ENCODE measurements around the gene LAMA5.

Gene LAMA5, protein sequence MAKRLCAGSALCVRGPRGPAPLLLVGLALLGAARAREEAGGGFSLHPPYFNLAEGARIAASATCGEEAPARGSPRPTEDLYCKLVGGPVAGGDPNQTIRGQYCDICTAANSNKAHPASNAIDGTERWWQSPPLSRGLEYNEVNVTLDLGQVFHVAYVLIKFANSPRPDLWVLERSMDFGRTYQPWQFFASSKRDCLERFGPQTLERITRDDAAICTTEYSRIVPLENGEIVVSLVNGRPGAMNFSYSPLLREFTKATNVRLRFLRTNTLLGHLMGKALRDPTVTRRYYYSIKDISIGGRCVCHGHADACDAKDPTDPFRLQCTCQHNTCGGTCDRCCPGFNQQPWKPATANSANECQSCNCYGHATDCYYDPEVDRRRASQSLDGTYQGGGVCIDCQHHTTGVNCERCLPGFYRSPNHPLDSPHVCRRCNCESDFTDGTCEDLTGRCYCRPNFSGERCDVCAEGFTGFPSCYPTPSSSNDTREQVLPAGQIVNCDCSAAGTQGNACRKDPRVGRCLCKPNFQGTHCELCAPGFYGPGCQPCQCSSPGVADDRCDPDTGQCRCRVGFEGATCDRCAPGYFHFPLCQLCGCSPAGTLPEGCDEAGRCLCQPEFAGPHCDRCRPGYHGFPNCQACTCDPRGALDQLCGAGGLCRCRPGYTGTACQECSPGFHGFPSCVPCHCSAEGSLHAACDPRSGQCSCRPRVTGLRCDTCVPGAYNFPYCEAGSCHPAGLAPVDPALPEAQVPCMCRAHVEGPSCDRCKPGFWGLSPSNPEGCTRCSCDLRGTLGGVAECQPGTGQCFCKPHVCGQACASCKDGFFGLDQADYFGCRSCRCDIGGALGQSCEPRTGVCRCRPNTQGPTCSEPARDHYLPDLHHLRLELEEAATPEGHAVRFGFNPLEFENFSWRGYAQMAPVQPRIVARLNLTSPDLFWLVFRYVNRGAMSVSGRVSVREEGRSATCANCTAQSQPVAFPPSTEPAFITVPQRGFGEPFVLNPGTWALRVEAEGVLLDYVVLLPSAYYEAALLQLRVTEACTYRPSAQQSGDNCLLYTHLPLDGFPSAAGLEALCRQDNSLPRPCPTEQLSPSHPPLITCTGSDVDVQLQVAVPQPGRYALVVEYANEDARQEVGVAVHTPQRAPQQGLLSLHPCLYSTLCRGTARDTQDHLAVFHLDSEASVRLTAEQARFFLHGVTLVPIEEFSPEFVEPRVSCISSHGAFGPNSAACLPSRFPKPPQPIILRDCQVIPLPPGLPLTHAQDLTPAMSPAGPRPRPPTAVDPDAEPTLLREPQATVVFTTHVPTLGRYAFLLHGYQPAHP (N-terminal part only)

DNA sequence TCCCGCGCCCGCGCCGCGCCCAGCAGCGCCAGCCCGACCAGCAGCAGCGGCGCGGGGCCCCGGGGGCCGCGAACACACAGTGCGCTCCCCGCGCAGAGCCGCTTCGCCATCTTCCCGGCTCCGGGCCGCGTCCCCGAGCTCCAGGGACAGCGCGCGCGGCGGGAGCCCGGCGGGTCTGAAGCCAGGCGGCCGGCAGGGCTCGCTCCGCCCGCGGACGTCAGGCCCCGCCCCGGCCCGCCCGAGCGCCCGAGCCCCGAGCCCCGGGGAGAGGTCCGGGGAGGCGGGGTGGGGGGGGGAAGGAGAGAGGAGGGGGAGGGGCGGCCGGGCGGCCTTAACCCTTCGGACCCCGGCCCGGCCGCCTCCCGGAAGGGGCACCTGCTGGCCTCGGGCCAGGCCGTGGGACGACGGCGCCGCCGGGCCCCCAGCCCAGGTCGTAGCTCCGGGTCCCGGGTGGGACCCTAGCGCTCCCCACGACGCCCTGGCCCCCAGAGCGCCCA is at the start of gene LAMA5:
Gene LAMA5 (minus strand): TSS at position 177 of the 497 bp plus-strand sequence. CDS start 67 bp downstream, at position 110.
- DNase-seq (ENCODE audit: low read depth in 2 of 2), result no peak

DNA sequence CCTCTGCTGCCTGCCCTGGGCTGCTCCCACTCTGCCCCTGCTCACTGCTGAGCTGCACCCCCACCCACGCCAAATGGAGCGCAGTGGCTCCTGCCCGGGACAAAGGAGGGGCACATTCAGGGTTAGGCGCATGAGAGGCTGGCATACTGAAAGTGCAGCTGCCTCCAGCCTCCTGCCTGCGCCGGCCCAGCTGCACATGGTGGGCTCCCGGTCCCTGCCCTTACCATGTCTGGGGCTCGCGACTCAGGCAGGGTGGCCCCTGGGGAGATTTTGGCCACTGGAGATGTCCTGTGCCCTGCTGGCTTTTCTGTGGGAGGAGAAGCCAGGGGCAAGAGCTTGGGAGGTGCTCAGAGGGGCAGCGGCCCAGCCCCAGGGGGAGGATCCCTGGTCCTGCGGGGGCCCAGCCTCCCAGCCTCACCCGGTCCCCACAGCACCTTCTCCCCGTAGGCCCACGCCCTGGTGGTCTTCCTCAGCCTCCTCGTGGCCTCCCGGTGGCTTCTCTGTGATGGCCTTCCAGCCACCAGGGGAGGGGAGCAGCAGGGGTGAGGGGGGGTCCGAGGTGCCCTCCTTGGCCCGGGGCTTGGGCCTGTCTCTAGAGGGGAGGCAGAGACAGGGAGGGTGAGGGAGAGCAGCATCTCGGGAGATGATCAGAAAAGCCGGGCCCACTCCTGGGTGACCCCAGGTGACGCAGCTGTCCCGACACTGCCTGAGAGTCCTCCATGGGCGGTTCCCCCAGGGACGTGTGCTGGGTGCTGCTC is 48.4 kb upstream of the LAMA5 start:
- DNase-seq (ENCODE audit: low read depth in 2 of 2), result no peak

DNA sequence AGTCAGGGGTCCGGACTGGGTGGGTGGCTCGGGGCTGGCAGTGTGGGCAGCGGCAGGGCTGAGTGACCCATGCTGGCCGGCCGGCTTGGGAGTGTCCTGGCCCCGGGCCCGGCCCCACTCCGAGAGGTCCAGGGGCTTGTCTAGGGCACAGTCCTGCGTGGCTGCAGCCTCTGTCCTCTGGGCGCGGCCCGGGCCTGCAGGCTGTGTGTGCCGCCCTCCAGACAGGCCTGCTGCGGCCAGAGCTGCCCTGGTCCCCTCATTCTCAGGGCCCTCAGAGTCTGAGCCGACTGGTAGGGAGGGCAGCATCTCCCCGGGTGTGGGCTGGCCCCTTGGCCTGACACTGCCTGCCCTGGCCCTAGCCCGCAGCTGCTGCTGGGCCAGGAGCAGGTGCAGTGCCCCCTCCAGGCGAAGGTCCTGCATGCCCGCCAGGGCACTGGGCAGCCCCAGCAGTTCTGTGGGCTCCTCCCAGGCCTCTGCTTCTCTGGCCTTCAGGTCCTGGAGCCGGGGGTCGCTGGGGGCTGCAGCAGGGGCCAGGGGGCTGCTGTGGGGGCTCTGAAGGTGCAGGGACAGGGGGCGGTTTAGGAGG is 46.9 kb upstream of the LAMA5 start:
- no peak for DNase-seq (ENCODE audit: low read depth in 2 of 2)

DNA sequence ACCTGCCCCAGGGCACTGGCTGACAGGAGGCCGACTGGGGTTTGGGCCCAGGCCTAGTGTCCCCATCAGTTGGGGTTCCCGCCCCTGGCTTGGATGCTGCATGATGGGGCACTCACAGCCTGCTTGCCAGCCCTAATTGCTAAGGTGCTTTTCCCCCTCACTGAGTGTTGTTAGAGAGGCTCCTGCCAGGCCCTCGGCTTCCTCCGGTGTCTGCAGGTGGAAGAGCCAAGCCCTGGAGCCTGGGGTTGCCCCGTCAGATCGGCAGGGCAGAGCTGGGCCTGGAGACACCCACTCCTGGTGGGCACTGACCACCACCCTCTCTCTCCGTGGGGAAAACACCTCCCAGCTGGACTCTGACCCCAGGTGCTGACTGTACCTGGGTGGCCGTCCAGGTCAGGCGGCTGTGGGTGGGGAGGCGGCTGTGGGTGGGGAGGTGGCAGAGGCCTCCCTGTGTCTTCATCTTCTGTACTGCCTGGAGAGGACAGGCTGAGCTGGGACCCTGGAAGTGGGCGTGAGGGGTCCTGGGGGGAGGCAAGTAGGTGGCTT is 46.0 kb upstream of the LAMA5 start:
- DNase-seq (ENCODE audit: low read depth in 2 of 2), result no peak

DNA sequence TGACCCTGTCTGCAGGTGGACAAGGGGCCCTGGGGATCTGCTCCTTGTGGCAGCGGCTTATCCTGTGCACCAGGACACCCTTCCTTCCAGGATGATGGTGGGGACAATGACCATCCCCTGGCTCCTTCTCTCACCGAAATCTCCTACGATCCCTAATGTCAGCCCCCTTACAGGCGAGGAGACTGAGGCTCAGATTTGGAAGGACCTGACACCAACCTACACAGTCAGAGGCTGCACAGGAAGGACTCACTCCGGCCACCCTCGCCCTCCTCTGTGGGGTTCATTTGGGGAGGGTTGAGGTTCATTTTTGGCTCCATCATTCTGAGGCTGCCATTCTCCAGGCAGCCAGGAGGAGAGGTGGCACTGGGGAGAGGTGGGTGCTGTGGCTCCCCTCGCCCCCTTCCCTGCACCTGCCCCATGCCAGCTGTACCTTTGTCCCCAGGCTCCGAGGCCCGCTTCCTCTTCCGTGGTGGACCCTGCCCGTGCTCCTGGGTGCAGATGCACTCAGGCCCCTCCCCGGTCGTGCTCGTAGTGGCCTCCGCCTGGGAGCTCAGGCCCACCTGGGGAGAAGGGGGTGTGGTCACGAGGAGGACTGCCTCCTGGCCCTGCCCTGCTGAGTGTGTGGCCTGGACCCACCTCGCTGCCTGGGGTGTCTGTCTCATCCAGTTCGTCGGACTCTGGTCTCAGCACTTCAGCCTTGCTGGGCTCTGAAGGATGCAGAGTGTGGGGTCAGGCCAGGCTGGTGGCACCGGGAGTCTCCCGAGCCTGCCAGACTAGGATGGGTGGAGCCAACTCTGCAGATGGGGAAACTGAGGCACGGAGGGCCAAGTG is 45.3 kb upstream of the LAMA5 start:
- DNase-seq (ENCODE audit: low read depth in 2 of 2), result no peak

DNA sequence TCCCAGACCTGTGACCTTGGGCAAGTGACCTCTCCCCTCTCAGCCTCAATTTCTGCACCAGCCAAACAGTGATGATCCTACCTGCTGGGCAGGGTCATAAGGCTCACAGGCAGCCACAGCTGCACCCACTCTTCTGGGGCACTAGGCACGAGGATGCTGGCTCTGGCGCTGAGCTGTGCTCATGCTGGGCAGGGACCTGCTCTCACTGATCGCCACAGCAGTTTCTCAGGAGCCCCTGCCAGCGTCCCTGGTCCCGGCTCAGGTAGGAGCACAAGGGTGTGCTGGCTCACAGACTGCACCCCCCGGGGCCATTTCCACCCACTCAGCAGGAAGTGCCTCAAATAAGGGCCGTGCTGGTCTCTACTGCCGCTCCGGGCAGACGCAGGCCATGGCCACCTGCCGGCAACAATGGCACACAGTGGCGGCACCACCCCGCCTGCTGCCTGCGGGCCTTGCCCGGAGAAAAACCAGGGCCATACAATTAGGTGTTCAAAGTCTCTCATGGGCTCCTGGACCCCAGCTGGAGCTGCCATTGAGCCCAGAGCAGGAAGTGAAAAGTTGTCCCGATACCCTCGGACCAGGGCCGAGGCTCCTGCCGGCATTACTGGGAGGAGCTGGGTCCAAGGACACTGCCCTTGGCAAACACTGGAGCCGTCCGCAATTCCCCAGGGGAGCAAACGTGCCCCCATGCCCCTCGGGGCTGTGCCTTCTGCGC is 44.5 kb upstream of the LAMA5 start:
- DNase-seq (ENCODE audit: low read depth in 2 of 2), result no peak

DNA sequence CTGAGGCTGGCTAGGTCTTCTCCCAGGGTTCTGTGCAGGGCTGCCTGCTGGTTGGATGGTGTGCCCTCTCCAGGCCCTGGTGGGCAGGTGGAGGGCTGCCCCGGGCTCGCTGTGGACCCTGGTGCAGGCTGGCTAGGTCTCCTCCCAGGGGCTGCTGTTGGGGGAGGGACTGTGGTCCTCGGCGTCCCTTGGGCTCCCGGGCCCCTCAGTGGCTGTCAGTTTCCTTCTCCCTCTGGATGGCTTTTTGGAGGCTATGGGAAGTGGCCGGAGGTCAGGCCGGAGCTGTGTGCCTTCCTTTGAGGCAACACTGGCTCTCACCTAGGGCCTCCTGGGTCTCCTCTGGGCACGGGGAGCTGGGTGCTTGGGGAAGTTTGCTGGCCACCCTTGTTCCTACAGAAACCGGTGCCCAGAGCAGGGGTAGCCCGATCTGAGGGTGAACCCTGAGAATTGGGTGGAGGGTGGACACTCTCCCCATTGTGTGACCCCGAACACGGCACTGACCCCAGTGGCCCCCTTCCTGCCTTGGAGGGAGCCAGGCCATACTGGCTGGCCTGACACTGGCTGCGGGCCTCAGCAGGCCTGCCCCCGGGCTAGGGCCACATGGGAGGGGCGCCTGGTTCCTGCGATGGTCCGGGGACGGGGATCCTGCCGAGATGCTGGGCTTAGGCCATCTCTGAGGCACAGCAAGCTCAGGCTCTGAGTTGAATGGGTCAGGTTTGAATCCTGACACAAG is 43.8 kb upstream of the LAMA5 start:
- DNase-seq (ENCODE audit: low read depth in 2 of 2), result no peak

DNA sequence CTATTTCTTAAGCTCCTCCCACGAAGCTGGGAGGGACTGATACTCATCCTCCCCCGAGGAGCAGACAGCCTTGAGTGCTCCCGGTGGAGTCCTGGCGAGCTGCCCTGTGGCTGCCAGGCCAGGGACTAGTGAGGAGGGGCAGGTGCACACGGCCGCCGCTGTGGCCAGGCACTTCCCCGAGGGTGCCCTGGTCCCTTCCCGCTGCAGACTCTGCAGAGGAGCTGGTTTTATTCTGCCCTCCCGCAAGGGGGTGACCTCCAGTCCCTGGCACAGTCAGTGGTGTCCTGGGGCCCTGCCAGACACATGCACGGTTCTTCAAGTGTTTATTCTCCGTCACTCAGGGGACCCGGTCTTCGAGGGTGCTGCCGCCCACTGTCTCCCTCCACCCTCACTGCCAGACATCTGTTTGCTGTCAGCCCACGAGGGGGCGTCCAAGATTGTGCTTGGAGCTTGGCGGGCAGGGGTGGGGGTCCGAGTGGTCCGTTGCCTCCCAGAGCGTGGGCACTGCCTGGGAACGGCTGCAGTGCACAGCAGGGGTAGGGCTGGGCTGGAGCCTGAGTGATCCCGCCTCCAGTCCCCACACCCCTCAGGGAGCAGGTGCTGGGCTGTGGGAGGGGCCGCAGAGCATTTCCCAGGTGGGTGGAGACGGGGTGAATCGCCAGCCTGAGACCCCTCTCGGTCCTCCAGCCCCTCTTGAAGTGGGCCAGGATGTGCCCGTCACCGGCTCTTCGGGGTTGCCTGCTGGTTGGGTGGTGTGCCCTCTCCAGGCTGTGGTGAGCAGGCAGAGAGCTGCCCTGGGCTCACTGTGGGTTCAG is 43.0 kb upstream of the LAMA5 start:
- no peak for DNase-seq (ENCODE audit: low read depth in 2 of 2)

DNA sequence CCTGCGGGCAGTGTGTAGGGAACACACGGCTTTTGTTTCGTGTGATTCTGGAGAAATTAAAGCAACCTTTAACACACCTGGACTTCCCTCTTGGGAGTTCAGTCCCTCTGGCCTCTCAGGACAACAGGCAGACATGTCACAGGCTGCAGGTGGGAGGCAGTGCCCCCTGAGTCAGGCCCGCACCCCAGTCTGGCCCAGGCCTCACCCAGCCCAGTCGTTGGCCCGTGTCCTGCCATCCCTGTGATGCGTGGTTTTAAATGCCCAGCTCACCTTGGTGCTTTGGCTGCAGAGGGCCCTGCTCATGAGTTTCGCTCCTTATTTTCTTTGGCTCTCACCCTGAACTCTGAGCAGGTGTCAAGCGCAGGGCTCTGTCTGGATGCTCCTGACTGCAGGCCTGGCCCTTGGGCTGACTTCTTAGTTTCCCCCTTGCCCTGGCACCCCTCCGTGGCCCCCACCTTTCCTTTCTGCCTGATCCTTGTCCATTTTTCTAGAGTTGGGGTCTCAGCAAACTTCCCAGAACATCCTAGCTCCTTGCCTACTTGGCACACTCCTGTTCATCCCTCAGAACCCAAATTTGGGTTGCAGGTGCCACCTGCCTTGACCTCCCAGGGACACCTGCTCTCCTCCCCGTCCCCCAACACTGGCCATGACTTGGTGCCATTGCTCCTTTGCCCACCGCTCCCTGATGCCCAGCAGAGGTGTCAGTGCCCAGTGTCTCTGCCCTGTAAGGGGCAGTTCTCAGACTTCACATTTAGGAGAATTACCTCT is 42.2 kb upstream of the LAMA5 start:
- no peak for DNase-seq (ENCODE audit: low read depth in 2 of 2)

DNA sequence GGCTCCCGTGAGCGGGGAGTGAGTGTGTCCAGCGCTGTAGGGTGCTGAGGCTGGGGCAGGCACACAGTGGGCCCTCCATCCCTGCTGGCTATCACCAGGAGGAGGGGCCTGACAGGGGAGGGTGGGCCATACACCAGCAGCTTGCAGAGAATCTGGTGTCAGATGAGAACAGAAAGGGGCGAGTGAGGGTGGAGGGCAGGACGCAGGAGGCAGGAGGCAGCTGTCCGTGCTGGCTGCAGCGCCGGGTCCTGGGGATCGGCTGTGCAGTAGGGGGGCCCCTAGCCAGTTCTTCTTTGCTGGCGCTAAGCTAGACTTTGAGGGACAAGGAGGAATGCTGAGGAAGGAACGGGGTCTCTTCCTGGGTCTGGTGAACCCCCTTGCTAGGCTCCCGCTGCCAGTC is 41.5 kb upstream of the LAMA5 start:
- no peak for DNase-seq (ENCODE audit: low read depth in 2 of 2)

DNA sequence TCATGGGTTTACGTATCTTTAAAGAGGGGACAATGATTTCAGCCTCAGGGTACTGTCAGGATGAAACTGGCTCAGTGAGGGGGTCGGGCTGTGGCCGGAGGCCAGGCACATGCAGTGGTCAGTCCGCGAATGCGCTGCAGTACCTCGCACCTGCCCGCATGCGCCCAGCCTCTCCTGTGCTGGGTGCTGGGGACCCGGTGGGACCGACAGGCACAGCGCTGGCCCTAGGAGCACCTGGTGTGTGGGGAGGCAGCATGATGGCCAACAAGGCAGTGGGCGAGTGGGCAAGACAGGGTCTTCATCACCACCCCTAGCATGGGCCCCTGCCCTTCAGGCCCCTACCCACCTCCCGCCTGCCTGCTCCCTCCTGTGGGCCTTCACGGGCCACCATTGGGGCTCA is 40.9 kb upstream of the LAMA5 start:
- no peak for DNase-seq (ENCODE audit: low read depth in 2 of 2)

DNA sequence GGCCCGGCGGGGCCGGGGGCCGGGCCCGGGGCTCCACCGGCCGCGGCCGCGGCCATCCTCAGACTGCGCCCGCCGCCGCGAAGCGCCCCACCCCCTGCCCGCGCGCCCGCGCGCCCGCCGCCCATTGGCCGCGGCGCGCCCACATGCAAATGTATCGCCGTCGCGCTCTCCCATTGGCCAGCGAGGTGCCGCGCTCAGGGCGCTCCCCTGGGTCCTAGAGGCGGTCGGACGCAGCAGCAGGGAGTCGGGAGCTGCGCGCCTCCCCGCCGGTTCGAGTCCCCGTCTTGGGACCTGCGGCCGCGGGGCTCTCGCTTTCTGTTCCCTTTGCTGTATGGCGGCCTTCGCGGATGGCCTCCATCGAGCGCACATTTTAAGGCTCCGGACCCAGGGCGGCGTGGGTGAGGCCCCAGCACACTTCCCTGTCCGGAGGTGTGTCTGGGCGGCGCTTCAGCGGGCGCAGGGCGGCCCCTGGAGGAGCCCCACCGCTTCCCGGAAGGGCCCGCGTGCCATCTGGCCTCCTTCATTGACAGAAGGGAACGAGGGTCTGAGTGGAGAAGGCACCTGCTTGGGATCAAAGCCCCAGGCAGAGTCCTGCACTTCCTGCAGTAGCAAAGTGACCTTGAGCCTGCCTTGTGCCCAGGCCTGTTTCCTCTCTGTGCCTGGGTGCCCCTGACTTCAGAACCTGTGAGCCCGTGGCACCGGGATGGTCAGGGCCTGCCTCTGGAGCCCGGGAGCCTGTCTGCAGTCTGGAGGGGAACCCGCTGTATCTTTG is 40.3 kb upstream of the LAMA5 start, which contains the start of gene CABLES2:
Gene CABLES2 (minus strand): TSS at position 65 of the 772 bp plus-strand sequence. CDS start 9 bp downstream, at position 56.
- peak; percentile 86 to 90 for DNase-seq (ENCODE audit: low read depth in 2 of 2)

DNA sequence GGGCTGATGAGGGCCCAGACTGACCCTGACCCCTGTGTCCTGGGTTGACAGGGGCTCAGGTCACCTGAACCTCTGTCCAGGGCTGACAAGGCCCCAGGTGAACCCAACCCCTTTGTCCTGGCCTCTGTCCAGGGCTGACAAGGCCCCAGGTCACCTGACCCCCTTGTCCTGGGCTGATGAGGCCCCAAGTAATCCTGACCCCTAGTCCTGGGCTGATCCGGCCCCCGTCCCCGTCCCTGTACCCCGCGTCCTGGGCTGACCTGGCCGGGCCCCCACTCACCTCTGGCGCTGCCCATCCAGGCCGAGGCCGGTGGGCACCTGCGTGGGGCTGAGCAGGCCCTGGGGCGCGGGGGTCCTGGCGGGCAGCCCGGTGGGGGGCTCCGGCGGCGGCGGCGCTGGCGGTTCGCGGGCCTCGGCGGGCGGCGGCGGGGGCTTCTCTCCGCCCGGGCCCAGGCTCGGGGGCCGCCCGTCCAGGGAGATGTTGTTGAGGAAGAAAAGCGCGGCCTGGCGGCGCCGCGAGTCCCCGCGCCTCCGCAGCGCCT is 39.6 kb upstream of the LAMA5 start:
- DNase-seq (ENCODE audit: low read depth in 2 of 2), result no peak

DNA sequence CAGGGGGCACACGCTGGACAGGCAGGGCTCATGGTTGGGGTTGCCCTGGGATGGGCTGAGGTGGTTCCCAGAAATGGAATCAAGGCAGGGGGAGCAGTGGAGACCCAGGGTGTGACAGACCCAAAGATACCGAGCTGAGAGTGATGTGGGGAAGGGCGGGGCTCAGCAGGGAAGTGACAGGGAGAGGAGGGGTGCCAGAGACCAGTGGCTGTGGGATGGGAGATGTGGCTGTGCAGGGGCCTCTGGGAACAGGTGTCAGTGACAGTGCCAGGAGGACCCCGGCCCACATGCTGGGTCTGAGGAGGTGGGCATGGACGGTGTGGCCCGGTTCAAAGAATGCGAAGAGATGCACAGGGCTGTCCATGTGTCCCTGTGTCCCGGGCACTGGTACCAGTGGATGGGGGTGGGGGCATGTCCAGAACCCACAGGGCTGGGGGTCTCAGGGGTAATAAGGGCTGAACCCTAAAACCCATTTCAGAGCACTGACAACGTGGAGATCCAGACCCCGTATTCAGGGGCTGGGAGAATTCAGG is 38.9 kb upstream of the LAMA5 start:
- no peak for DNase-seq (ENCODE audit: low read depth in 2 of 2)

All from stimulated activated CD8-positive, alpha-beta memory T cell treated with anti-CD3 and anti-CD28 coated beads, Interleukin-2, amount 100 ng/mL, for 48 hours (primary cell).